ENCODE measurements around the gene ISM1. TPM values are rescaled to one million over a fixed set of nuclear protein-coding genes. Genes with fewer than 3 reads are reported as not detected.

Gene ISM1
- total RNA-seq, 1 experiment from 2014 or later = not detected

- no peaks in the 10 kb centered on the region for H3K27me3 ChIP-seq
- H3K9me3 ChIP-seq = no peaks in the 10 kb centered on the region
- H3K4me3 ChIP-seq = no peak overlapping the region
- H3K36me3 ChIP-seq = no peaks in the 10 kb centered on the region
- no peak for DNase-seq
Measured at GRCh38 chr20:13338097-13338661, 117.1 kb downstream of the ISM1 start.

GRCh38 chr20:13338999-13339411 lies 117.9 kb downstream of the ISM1 start:
- Histone ChIP-seq H3K9me3 (no peaks in the 10 kb centered on the region), H3K36me3 (no peaks in the 10 kb centered on the region), H3K27me3 (no peaks in the 10 kb centered on the region), H3K4me3 (no peak overlapping the region)
- no peak for DNase-seq

GRCh38 chr20:13340088-13340487 lies 119.0 kb downstream of the ISM1 start:
- Histone ChIP-seq H3K27me3 (no peaks in the 10 kb centered on the region), H3K4me3 (no peak overlapping the region), H3K36me3 (no peaks in the 10 kb centered on the region), H3K9me3 (no peaks in the 10 kb centered on the region)
- DNase-seq = no peak

- Histone ChIP-seq H3K36me3 (no peaks in the 10 kb centered on the region), H3K4me3 (no peak overlapping the region), H3K9me3 (no peaks in the 10 kb centered on the region), H3K27me3 (no peaks in the 10 kb centered on the region)
- DNase-seq = no peak
Measured at GRCh38 chr20:13341737-13342393, 120.8 kb downstream of the ISM1 start.

- Histone ChIP-seq H3K27me3 (no peaks in the 10 kb centered on the region), H3K36me3 (no peaks in the 10 kb centered on the region), H3K9me3 (no peaks in the 10 kb centered on the region), H3K4me3 (no peak overlapping the region)
- no peak for DNase-seq
Measured at GRCh38 chr20:13342469-13343242, 121.6 kb downstream of the ISM1 start.

GRCh38 chr20:13344671-13345070 lies 123.6 kb downstream of the ISM1 start:
- no peaks in the 10 kb centered on the region for H3K36me3 ChIP-seq
- H3K9me3 ChIP-seq = no peaks in the 10 kb centered on the region
- H3K4me3 ChIP-seq = no peak overlapping the region
- H3K27me3 ChIP-seq = no peaks in the 10 kb centered on the region
- no peak for DNase-seq

GRCh38 chr20:13348311-13349234 lies 127.5 kb downstream of the ISM1 start:
- DNase-seq = peak; percentile 90
- no peaks in the 10 kb centered on the region for H3K9me3 ChIP-seq
- no peaks in the 10 kb centered on the region for H3K36me3 ChIP-seq
- no peaks in the 10 kb centered on the region for H3K27me3 ChIP-seq
- peak overlapping the region; percentile 13 for H3K4me3 ChIP-seq

GRCh38 chr20:13349235-13349604 lies 128.1 kb downstream of the ISM1 start:
- Histone ChIP-seq H3K9me3 (no peaks in the 10 kb centered on the region), H3K4me3 (peak overlapping the region; percentile 13), H3K27me3 (no peaks in the 10 kb centered on the region), H3K36me3 (no peaks in the 10 kb centered on the region)
- DNase-seq = no peak

Other genes starting within 250 kb of the ISM1 start
- gene SPTLC3, start 212.3 kb upstream of the ISM1 start, total RNA-seq (2014; rRNA removed; shearing (Covaris generic); ENCODE audit: low replicate concordance) = 18.4 and 28.7 TPM in 2 replicates

Measured in MG63 (cell line).